GM23248 (cell line): Measurements from ENCODE around the gene SERPINE3. TPM values are rescaled to one million over a fixed set of nuclear protein-coding genes. Genes with fewer than 3 reads are reported as not detected.

Experiments used
- DNase-seq: peaks from one replicate; pipeline ENCODE4 v3.0.0-alpha.2; 2015
- H2AFZ ChIP-seq: fragments of 200-600 bp; sonication (generic); 2 replicates; pipeline ENCODE4 v1.6.1; 2016; ENCODE audit warnings: antibody characterized with exemption
- H3F3A ChIP-seq: fragments of 200-600 bp; sonication (generic); 2 replicates; pipeline ENCODE4 v1.6.1; 2016; ENCODE audit warnings: mild to moderate bottlenecking, antibody characterized with exemption, mixed run types; ENCODE audit not compliant: insufficient read depth
- H3K27ac ChIP-seq: fragments of 200-600 bp; sonication (generic); 2 replicates; pipeline ENCODE4 v1.5.1; 2016; ENCODE audit warnings: mild to moderate bottlenecking
- H3K27me3 ChIP-seq: fragments of 200-600 bp; sonication (generic); replicated peaks from 2 replicates; pipeline ENCODE4 v1.6.1; 2016; ENCODE audit warnings: mild to moderate bottlenecking; ENCODE audit not compliant: insufficient read depth
- H3K36me3 ChIP-seq: fragments of 200-600 bp; sonication (generic); 2 replicates; pipeline ENCODE4 v1.6.1; 2016; ENCODE audit warnings: low read depth, mild to moderate bottlenecking
- H3K4me1 ChIP-seq: fragments of 200-600 bp; sonication (generic); 2 replicates; pipeline ENCODE4 v1.6.1; 2016; ENCODE audit warnings: mild to moderate bottlenecking; ENCODE audit not compliant: insufficient read depth
- H3K4me2 ChIP-seq: fragments of 200-600 bp; sonication (generic); one replicate; pipeline ENCODE4 v1.6.1; 2016; ENCODE audit warnings: mild to moderate bottlenecking; ENCODE audit not compliant: unreplicated experiment
- H3K4me3 ChIP-seq: fragments of 200-600 bp; sonication (generic); 2 replicates; pipeline ENCODE4 v1.5.1; 2016; ENCODE audit warnings: mild to moderate bottlenecking
- H3K79me2 ChIP-seq: fragments of 200-600 bp; sonication (generic); 2 replicates; pipeline ENCODE4 v1.6.1; 2016; ENCODE audit warnings: mild to moderate bottlenecking; ENCODE audit not compliant: insufficient read depth
- H3K9ac ChIP-seq: fragments of 200-600 bp; sonication (generic); 2 replicates; pipeline ENCODE4 v1.6.1; 2016; ENCODE audit warnings: mild to moderate bottlenecking
- H3K9me2 ChIP-seq: fragments of 200-600 bp; sonication (generic); 2 replicates; pipeline ENCODE4 v1.6.1; 2016; ENCODE audit warnings: mixed run types, mild to moderate bottlenecking, moderate library complexity; ENCODE audit not compliant: insufficient read depth
- H3K9me3 ChIP-seq: fragments of 200-600 bp; sonication (generic); one replicate; pipeline ENCODE4 v1.6.1; 2017; ENCODE audit warnings: low read depth
- H4K20me1 ChIP-seq: fragments of 200-600 bp; sonication (generic); 2 replicates; pipeline ENCODE4 v1.6.0; 2016; ENCODE audit not compliant: insufficient read depth
- EZH2 ChIP-seq: fragments of 200-600 bp; sonication (generic); IDR thresholded peaks from 2 replicates; pipeline ENCODE4 v1.6.1; 2018; ENCODE audit warnings: antibody characterized with exemption, mild to moderate bottlenecking; ENCODE audit not compliant: insufficient read depth, poor library complexity, severe bottlenecking
- EZH2phosphoT487 ChIP-seq: fragments of 200-600 bp; sonication (generic); IDR thresholded peaks from 2 replicates; pipeline ENCODE4 v1.6.1; 2018; ENCODE audit warnings: antibody characterized with exemption, moderate library complexity, mild to moderate bottlenecking, low read depth; ENCODE audit not compliant: insufficient read depth
- WGBS, 2 experiments: methylation state at CpG; one replicate each; pipeline ENCODE4 v1.1.6; 2015 to 2017; ENCODE audit warnings: low lambda C conversion rate in 2 of 2, low coverage in 1 of 2; ENCODE audit errors: missing lambda C conversion rate in 2 of 2; 5-methylcytosine and 5-hydroxymethylcytosine counted together
- in situ Hi-C: fragments of 300-500 bp; cut with MboI; formaldehyde crosslinking; loops from 2 replicates; pipeline ENCODE4 v1.15.0; 2020
- polyA plus RNA-seq: library from polyadenylated mRNA; unstranded; fragments of >200 nt; fragmentation: Nextera tagmentation; extraction: Ambion mirVana; gene quantifications from 2 replicates; pipeline ENCODE4 v1.2.1, GENCODE V29; 2016
- total RNA-seq: library from RNA; depleted of rRNA; stranded (reverse); fragments of >200 nt; shearing (Covaris generic); gene quantifications from 2 replicates; pipeline ENCODE4 v1.2.3, GENCODE V29; 2014

The SERPINE3 gene
- total and polyA plus RNA-seq, 2 experiments from 2014 or later: 0.21 TPM; not detected in 1

- no peak overlapping the region for H3K27ac ChIP-seq
- H3F3A ChIP-seq: peaks cover 10% of the 10 kb centered on the region
- H2AFZ ChIP-seq: no peak overlapping the region
- H3K79me2 ChIP-seq: no peaks in the 10 kb centered on the region
- no peaks in the 10 kb centered on the region for H3K9me3 ChIP-seq
- no peak for DNase-seq
- no peak overlapping the region for H3K9ac ChIP-seq
- in situ Hi-C loops: no loop called here
- H3K4me1 ChIP-seq: peaks cover 23% of the 10 kb centered on the region
- WGBS, 2 experiments: 23 to 30% methylated on average over 5 of the region's 5 CpGs
- no peaks in the 10 kb centered on the region for H3K27me3 ChIP-seq
- no peak overlapping the region for H3K4me3 ChIP-seq
- no peaks in the 10 kb centered on the region for H3K36me3 ChIP-seq
- H3K4me2 ChIP-seq: no peak overlapping the region
- no peaks in the 10 kb centered on the region for H4K20me1 ChIP-seq
- no peaks in the 10 kb centered on the region for H3K9me2 ChIP-seq
- TF ChIP-seq EZH2phosphoT487: no peak
- TF ChIP-seq EZH2: no peak
Measured at GRCh38 chr13:51343475-51343874, 4.0 kb downstream of the SERPINE3 start.

- no peak overlapping the region for H3K4me2 ChIP-seq
- no peak for DNase-seq
- H3K4me1 ChIP-seq: peaks cover 18% of the 10 kb centered on the region
- TF ChIP-seq EZH2phosphoT487 (no peak), EZH2 (no peak)
- H4K20me1 ChIP-seq: no peaks in the 10 kb centered on the region
- in situ Hi-C loops: no loop called here
- no peaks in the 10 kb centered on the region for H3K27me3 ChIP-seq
- H3K79me2 ChIP-seq: no peaks in the 10 kb centered on the region
- 92 to 100% methylated on average over 2 of the region's 2 CpGs for WGBS, 2 experiments
- no peak overlapping the region for H3K9ac ChIP-seq
- H3F3A ChIP-seq: peaks cover 14% of the 10 kb centered on the region
- no peaks in the 10 kb centered on the region for H3K9me3 ChIP-seq
- H3K27ac ChIP-seq: no peak overlapping the region
- H3K36me3 ChIP-seq: 0 out of 2 replicates have a peak, but pooled peaks cover 3% of the 10 kb centered on the region
- no peaks in the 10 kb centered on the region for H3K9me2 ChIP-seq
- no peak overlapping the region for H2AFZ ChIP-seq
- H3K4me3 ChIP-seq: no peak overlapping the region
Measured at GRCh38 chr13:51346397-51346796, 6.9 kb downstream of the SERPINE3 start.

GRCh38 chr13:51347099-51347498 is 7.6 kb downstream of the SERPINE3 start:
- Histone ChIP-seq H3K36me3 (0 out of 2 replicates have a peak, but pooled peaks cover 4% of the 10 kb centered on the region), H4K20me1 (no peaks in the 10 kb centered on the region), H3K4me2 (no peak overlapping the region), H3K27me3 (no peaks in the 10 kb centered on the region), H3K4me1 (peaks cover 17% of the 10 kb centered on the region), H3K9me2 (no peaks in the 10 kb centered on the region), H3K27ac (no peak overlapping the region), H3K79me2 (no peaks in the 10 kb centered on the region), H3F3A (peaks cover 14% of the 10 kb centered on the region), H3K9me3 (no peaks in the 10 kb centered on the region), H2AFZ (no peak overlapping the region), H3K4me3 (no peak overlapping the region), H3K9ac (no peak overlapping the region)
- in situ Hi-C loops: no loop called here
- TF ChIP-seq EZH2 (no peak), EZH2phosphoT487 (no peak)
- DNase-seq: no peak
- WGBS, 2 experiments: 87 to 88% methylated on average over 9 of the region's 9 CpGs

DNA sequence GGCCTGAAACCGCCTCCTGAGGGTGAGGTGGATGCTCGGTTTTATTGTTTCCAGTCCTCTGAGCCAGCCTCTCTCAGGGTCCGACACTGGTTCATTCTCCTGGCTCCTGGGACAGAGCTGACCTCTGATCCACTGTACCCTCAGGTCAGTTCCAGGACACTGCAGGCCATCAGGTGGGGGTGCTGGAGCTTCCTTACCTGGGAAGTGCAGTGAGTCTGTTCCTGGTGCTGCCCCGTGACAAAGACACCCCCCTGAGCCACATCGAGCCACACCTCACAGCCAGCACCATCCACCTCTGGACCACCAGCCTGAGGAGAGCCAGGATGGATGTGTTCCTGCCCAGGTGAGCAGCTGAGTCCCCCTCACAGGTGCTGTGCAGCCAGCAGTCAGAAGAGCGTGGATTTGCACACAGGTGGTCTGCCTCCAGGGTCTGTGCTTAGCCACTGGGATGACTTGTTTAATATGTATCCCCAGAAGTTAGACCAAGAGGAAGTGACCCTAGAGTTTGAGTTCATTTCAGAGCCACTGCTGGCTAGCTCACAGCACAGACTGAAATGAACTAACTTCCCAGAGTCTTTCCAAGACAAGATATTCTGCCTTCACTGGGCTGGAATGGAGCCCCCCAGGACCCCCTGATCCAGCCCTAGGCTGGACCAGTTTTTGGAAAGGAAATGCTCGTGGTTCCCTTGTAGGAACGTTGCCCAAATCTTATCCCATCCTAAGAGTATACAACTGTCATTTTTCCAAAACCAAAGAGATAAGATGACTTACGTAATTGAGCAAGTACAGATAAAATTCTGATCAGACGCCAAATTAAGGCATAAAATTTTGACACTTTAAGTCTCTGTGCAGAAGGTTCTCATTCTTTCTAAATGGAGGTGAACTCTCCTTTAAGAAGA is 8.8 kb downstream of the SERPINE3 start:
- Histone ChIP-seq H3K79me2 (no peaks in the 10 kb centered on the region), H3K27me3 (no peaks in the 10 kb centered on the region), H3K9me3 (no peaks in the 10 kb centered on the region), H3F3A (peaks cover 10% of the 10 kb centered on the region; the same call in 1 of the 2 replicates), H3K27ac (no peak overlapping the region), H3K36me3 (peaks cover 4% of the 10 kb centered on the region; the same call in 1 of the 2 replicates), H2AFZ (no peak overlapping the region), H3K9me2 (no peaks in the 10 kb centered on the region), H3K4me3 (no peak overlapping the region), H3K4me2 (no peak overlapping the region), H4K20me1 (no peaks in the 10 kb centered on the region), H3K9ac (no peak overlapping the region), H3K4me1 (peaks cover 5% of the 10 kb centered on the region)
- whole genome bisulfite sequencing, 2 experiments: 89 to 92% methylated on average over 10 of the region's 10 CpGs
- TF ChIP-seq EZH2 (no peak), EZH2phosphoT487 (no peak)
- DNase-seq: no peak
- in situ Hi-C loops: no loop called here
